SH-SY5Y (cell line): ENCODE data around the gene CACTIN.

Experiments
- GATA2 ChIP-seq: IDR thresholded peaks from 2 replicates; pipeline ENCODE4 v1.6.1; 2011; ENCODE audit warnings: mild to moderate bottlenecking, low read depth, low read length
- GATA3 ChIP-seq: IDR thresholded peaks from 2 replicates; pipeline ENCODE4 v1.6.1; 2011; ENCODE audit warnings: low read depth, mild to moderate bottlenecking, low read length, moderate library complexity

- no peak for TF ChIP-seq GATA3
- TF ChIP-seq GATA2: no peak
These were observed 37.2 kb upstream of the CACTIN start for GRCh38 chr19:3663838-3664237.
